Keratinocyte (primary cell): ENCODE results near the gene CD244. TPM values are rescaled to one million over a fixed set of nuclear protein-coding genes. Genes with fewer than 3 reads are reported as not detected.

Source experiments
- DNase-seq: peaks from one replicate; pipeline ENCODE4 v3.0.0-alpha.2; 2011; ENCODE audit warnings: low read depth, missing footprints, low spot score
- FAIRE-seq: peaks from 2 replicates; lab custom pipeline; 2011; peaks lifted over from hg19 to GRCh38; lab: Jason Lieb, UNC
- H2AFZ ChIP-seq: 2 replicates; pipeline ENCODE4 v1.6.0; 2012; ENCODE audit warnings: low read length, control low read depth, inconsistent platforms; ENCODE audit not compliant: control insufficient read depth
- H3K27ac ChIP-seq: 2 replicates; pipeline ENCODE4 v1.5.1; 2011; ENCODE audit warnings: low read length; ENCODE audit not compliant: control insufficient read depth, insufficient read depth
- H3K27me3 ChIP-seq: 3 replicates; pipeline ENCODE4 v1.6.0; 2011; ENCODE audit warnings: low read length; ENCODE audit not compliant: control insufficient read depth, insufficient read depth; ENCODE audit errors: extremely low read depth
- H3K36me3 ChIP-seq, 2 experiments: 2 replicates in 1 of 2; 3 replicates in 1 of 2; pipeline ENCODE4 v1.5.1; 2011; ENCODE audit warnings: low read length in 2 of 2, mild to moderate bottlenecking in 1 of 2; ENCODE audit not compliant: control insufficient read depth in 2 of 2, insufficient read depth in 2 of 2; ENCODE audit errors: extremely low read depth in 1 of 2
- H3K4me1 ChIP-seq: 3 replicates; pipeline ENCODE4 v1.5.1; 2011; ENCODE audit warnings: low read length; ENCODE audit not compliant: control insufficient read depth, insufficient read depth; ENCODE audit errors: extremely low read depth
- H3K4me2 ChIP-seq: 3 replicates; pipeline ENCODE4 v1.6.0; 2011; ENCODE audit warnings: low read depth, low read length; ENCODE audit not compliant: control insufficient read depth, insufficient read depth; ENCODE audit errors: extremely low read depth
- H3K4me3 ChIP-seq, 3 experiments: fragments of 200-600 bp in 1 of 3; sonication (generic) in 1 of 3; 2 replicates in 2 of 3; 3 replicates in 1 of 3; pipeline ENCODE4 v1.5.1; 2011 to 2016; ENCODE audit warnings: low read length in 3 of 3, mild to moderate bottlenecking in 3 of 3, control low read depth in 2 of 3, inconsistent platforms in 1 of 3, low read depth in 1 of 3, mixed read lengths in 1 of 3, mixed run types in 1 of 3, moderate library complexity in 1 of 3; ENCODE audit not compliant: control insufficient read depth in 2 of 3, insufficient read depth in 2 of 3; ENCODE audit errors: extremely low read depth in 1 of 3
- H3K79me2 ChIP-seq: 2 replicates; pipeline ENCODE4 v1.6.0; 2012; ENCODE audit warnings: low read length; ENCODE audit not compliant: control insufficient read depth, insufficient read depth
- H3K9ac ChIP-seq: 3 replicates; pipeline ENCODE4 v1.6.0; 2011; ENCODE audit warnings: low read length; ENCODE audit not compliant: control insufficient read depth, insufficient read depth; ENCODE audit errors: extremely low read depth
- H3K9me1 ChIP-seq: 3 replicates; pipeline ENCODE4 v1.6.0; 2011; ENCODE audit warnings: low read length; ENCODE audit not compliant: control insufficient read depth, insufficient read depth; ENCODE audit errors: extremely low read depth
- H3K9me3 ChIP-seq: 2 replicates; pipeline ENCODE4 v1.5.1; 2012; ENCODE audit warnings: low read depth, low read length; ENCODE audit not compliant: control insufficient read depth
- H4K20me1 ChIP-seq: 3 replicates; pipeline ENCODE4 v1.6.0; 2011; ENCODE audit warnings: low read length; ENCODE audit not compliant: control insufficient read depth, insufficient read depth; ENCODE audit errors: extremely low read depth
- CTCF ChIP-seq, 3 experiments: IDR thresholded peaks in 1 of 3; conservative IDR thresholded peaks in 1 of 3; optimal IDR thresholded peaks in 1 of 3; 2 replicates in 2 of 3; 3 replicates in 1 of 3; pipeline versions ENCODE3 to v1.5.1; 2011; ENCODE audit warnings: low read length in 3 of 3, mild to moderate bottlenecking in 3 of 3, moderate library complexity in 2 of 3, control low read depth in 1 of 3, inconsistent platforms in 1 of 3; ENCODE audit not compliant: insufficient read depth in 2 of 3; ENCODE audit errors: extremely low read depth in 1 of 3
- EZH2 ChIP-seq: IDR thresholded peaks from one replicate; pipeline ENCODE4 v1.6.1; 2012; ENCODE audit warnings: inconsistent platforms, mild to moderate bottlenecking, low read length, moderate library complexity
- dilution Hi-C: fragments of 300-500 bp; cut with MboI; formaldehyde crosslinking; loops from one replicate; pipeline ENCODE4 v1.7.0; 2020; ENCODE audit warnings: low sequenced_read_pairs; ENCODE audit not compliant: extremely low pct_ligation_motif_present
- polyA plus RNA-seq, 5 experiments: library from polyadenylated mRNA; depleted of rRNA in 3 of 5; stranded (reverse) in 3 of 5; stranded (forward) in 1 of 5; unstranded in 1 of 5; fragments of >200 nt; gene quantifications; 1 replicate in 1 of 5; 2 replicates in 3 of 5; 3 replicates in 1 of 5; pipeline versions ENCODE4 v1.2.1 to v1.2.3, GENCODE V29; 2011 to 2012; ENCODE audit warnings: missing spikeins in 2 of 5, low read depth in 1 of 5, low replicate concordance in 1 of 5

The CD244 gene
- polyA plus RNA-seq, 1 donor (not counting 4 experiments of a cell fraction or from before 2014, with no cell fraction given): not detected

- FAIRE-seq: peak; percentile 20
- TF ChIP-seq EZH2 (no peak), CTCF (optimal IDR thresholded peaks at IDR 0.05 in 1 of 3, IDR thresholded peaks at IDR 0.05 in 1 of 3, conservative IDR thresholded peaks at IDR 0.05 in 1 of 3; ENCODE audit: extremely low read depth in 1 of 3, insufficient read depth in 2 of 3, low read length in 3 of 3) (no peak)
- H3K36me3 ChIP-seq: no peaks in the 10 kb centered on the region
- H3K4me2 ChIP-seq: peak overlapping the region; percentile 47
- H3K9ac ChIP-seq: no peak overlapping the region
- peaks cover 18% of the 10 kb centered on the region for H3K4me1 ChIP-seq
- no peaks in the 10 kb centered on the region for H4K20me1 ChIP-seq
- no peak overlapping the region for H3K4me3 ChIP-seq
- H3K27me3 ChIP-seq: no peaks in the 10 kb centered on the region
- H3K27ac ChIP-seq: peak overlapping the region; percentile 44
- no peaks in the 10 kb centered on the region for H3K9me1 ChIP-seq
- dilution Hi-C loops: no loop called here
- DNase-seq: no peak
- no peak overlapping the region for H2AFZ ChIP-seq
- no peaks in the 10 kb centered on the region for H3K79me2 ChIP-seq
- no peaks in the 10 kb centered on the region for H3K9me3 ChIP-seq
These were observed 35.3 kb downstream of the CD244 start for GRCh38 chr1:160827418-160827817.

- H4K20me1 ChIP-seq: no peaks in the 10 kb centered on the region
- H3K4me1 ChIP-seq: peaks cover 18% of the 10 kb centered on the region
- no peak overlapping the region for H3K27ac ChIP-seq
- no peak overlapping the region for H3K9ac ChIP-seq
- H3K36me3 ChIP-seq: no peaks in the 10 kb centered on the region
- no peak overlapping the region for H3K4me3 ChIP-seq
- dilution Hi-C loops: no loop called here
- peak; percentile 73 for FAIRE-seq
- no peaks in the 10 kb centered on the region for H3K27me3 ChIP-seq
- H3K79me2 ChIP-seq: no peaks in the 10 kb centered on the region
- no peak for TF ChIP-seq EZH2
- H3K9me1 ChIP-seq: no peaks in the 10 kb centered on the region
- no peak for DNase-seq
- H2AFZ ChIP-seq: no peak overlapping the region
- H3K9me3 ChIP-seq: no peaks in the 10 kb centered on the region
- H3K4me2 ChIP-seq: peak overlapping the region; percentile 47
These were observed 36.1 kb downstream of the CD244 start for GRCh38 chr1:160826546-160826945.

- Histone ChIP-seq H3K9ac (no peak overlapping the region), H4K20me1 (no peaks in the 10 kb centered on the region), H3K36me3 (no peaks in the 10 kb centered on the region), H3K4me2 (no peak overlapping the region), H3K27me3 (no peaks in the 10 kb centered on the region), H3K79me2 (no peaks in the 10 kb centered on the region), H3K27ac (no peak overlapping the region), H3K4me3 (no peak overlapping the region), H3K9me3 (no peaks in the 10 kb centered on the region), H3K9me1 (no peaks in the 10 kb centered on the region), H3K4me1 (peaks cover 18% of the 10 kb centered on the region), H2AFZ (no peak overlapping the region)
- no peak for TF ChIP-seq CTCF (optimal IDR thresholded peaks at IDR 0.05 in 1 of 3, IDR thresholded peaks at IDR 0.05 in 1 of 3, conservative IDR thresholded peaks at IDR 0.05 in 1 of 3; ENCODE audit: extremely low read depth in 1 of 3, insufficient read depth in 2 of 3, low read length in 3 of 3)
- TF ChIP-seq EZH2: no peak
- no peak for DNase-seq
- FAIRE-seq: no peak
- dilution Hi-C loops: no loop called here
These were observed 39.4 kb downstream of the CD244 start for GRCh38 chr1:160823296-160823695.
